ENCODE data around the gene CPHXL. TPM values are rescaled to one million over a fixed set of nuclear protein-coding genes. Genes with fewer than 3 reads are reported as not detected.

Gene CPHXL
- total RNA-seq, 2 experiments from 2014 or later = not detected

Other genes with a start within 250 kb of the CPHXL start
- under 1 TPM in 1 of 2 experiments, not detected in 1; 0.06 TPM for gene CHST6, start 231.0 kb downstream of the CPHXL start, total RNA-seq
- gene CHST5, start 190.4 kb downstream of the CPHXL start, total RNA-seq = not detected
- gene TMEM231, start 170.2 kb downstream of the CPHXL start, total RNA-seq = 1 to 10 TPM; 4.0 to 4.4 TPM
- gene GABARAPL2, start 160.1 kb downstream of the CPHXL start, total RNA-seq = 10 to 100 TPM; 47.6 TPM
- gene ADAT1, start 103.2 kb downstream of the CPHXL start, total RNA-seq = 10 to 100 TPM; 56.7 to 58.7 TPM
- gene KARS1, start 78.8 kb downstream of the CPHXL start, total RNA-seq = 100 to 1,000 TPM; 347 to 366 TPM
- gene TERF2IP, start 78.7 kb downstream of the CPHXL start, total RNA-seq = 10 to 100 TPM; 68.8 to 73.5 TPM
- not detected for gene CPHXL2, start 49.5 kb downstream of the CPHXL start, total RNA-seq
- gene DUXB, start 25.0 kb downstream of the CPHXL start, total RNA-seq = not detected